SK-N-SH treated with all-trans-retinoic acid at 6 μM for 48 hours (cell line): ENCODE results near the gene OR9A2.
A peak's percentile ranks its signal among the peaks of the same experiment; 100 is the strongest.

ENCODE experiments used
- ATAC-seq: fragments of 200-7000 bp; cut with Tn5 transposase; 3 replicates; pipeline ENCODE4 v1.9.1; 2020; ENCODE audit warnings: mild to moderate bottlenecking, moderate library complexity
- ARNTL ChIP-seq: fragments of 450-650 bp; formaldehyde crosslinking; IDR thresholded peaks from 2 replicates; pipeline ENCODE4 v1.5.0; 2020; ENCODE audit warnings: low read depth, mild to moderate bottlenecking, moderate library complexity, borderline replicate concordance
- BACH2 ChIP-seq: fragments of 250-450 bp; sonication (Bioruptor Pico); IDR thresholded peaks from 2 replicates; pipeline ENCODE4 v1.9.0; 2021; ENCODE audit warnings: mild to moderate bottlenecking, borderline replicate concordance
- CREB5 ChIP-seq: fragments of 250-450 bp; sonication (Bioruptor Pico); IDR thresholded peaks from 2 replicates; pipeline ENCODE4 v1.5.1; 2020; ENCODE audit warnings: low read depth, mild to moderate bottlenecking, moderate library complexity
- CSDC2 ChIP-seq: fragments of 250-450 bp; sonication (Bioruptor Pico); IDR thresholded peaks from 2 replicates; pipeline ENCODE4 v1.5.0; 2020; ENCODE audit warnings: mild to moderate bottlenecking, moderate library complexity
- CSRNP3 ChIP-seq: fragments of 250-450 bp; sonication (Bioruptor Pico); IDR thresholded peaks from 2 replicates; pipeline ENCODE4 v1.5.1; 2021; ENCODE audit warnings: mild to moderate bottlenecking, moderate library complexity
- ESRRG ChIP-seq: fragments of 250-450 bp; sonication (Bioruptor Pico); IDR thresholded peaks from 2 replicates; pipeline ENCODE4 v1.6.1; 2021; ENCODE audit warnings: mild to moderate bottlenecking
- ISL1 ChIP-seq: fragments of 250-450 bp; sonication (Bioruptor Pico); IDR thresholded peaks from 2 replicates; pipeline ENCODE4 v2.1.2; 2022; ENCODE audit warnings: mild to moderate bottlenecking, moderate library complexity
- OSR1 ChIP-seq: fragments of 250-450 bp; sonication (Bioruptor Pico); IDR thresholded peaks from 2 replicates; pipeline ENCODE4 v1.8.0; 2022; ENCODE audit warnings: moderate library complexity, mild to moderate bottlenecking, inconsistent platforms
- POU6F1 ChIP-seq: fragments of 250-450 bp; sonication (Bioruptor Pico); IDR thresholded peaks from 2 replicates; pipeline ENCODE4 v1.8.0; 2021; ENCODE audit warnings: low read depth, mild to moderate bottlenecking, moderate library complexity, borderline replicate concordance
- PPARA ChIP-seq: fragments of 250-450 bp; sonication (Bioruptor Pico); IDR thresholded peaks from 2 replicates; pipeline ENCODE4 v1.5.0; 2020; ENCODE audit warnings: mild to moderate bottlenecking, borderline replicate concordance
- RARB ChIP-seq: fragments of 250-450 bp; sonication (Bioruptor Pico); IDR thresholded peaks from 2 replicates; pipeline ENCODE4 v1.8.0; 2021; ENCODE audit warnings: mild to moderate bottlenecking, moderate library complexity
- SNAI2 ChIP-seq: fragments of 250-450 bp; sonication (Bioruptor Pico); IDR thresholded peaks from 2 replicates; pipeline ENCODE4 v1.5.0; 2020; ENCODE audit warnings: mild to moderate bottlenecking, moderate library complexity
- TOX ChIP-seq: fragments of 250-450 bp; sonication (Bioruptor Pico); IDR thresholded peaks from 2 replicates; pipeline ENCODE4 v1.8.0; 2021; ENCODE audit warnings: mild to moderate bottlenecking, moderate library complexity, borderline replicate concordance
- TSHZ2 ChIP-seq: fragments of 250-450 bp; sonication (Bioruptor Pico); IDR thresholded peaks from 2 replicates; pipeline ENCODE4 v1.5.0; 2020; ENCODE audit warnings: mild to moderate bottlenecking, moderate library complexity
- ZC3H10 ChIP-seq: fragments of 250-450 bp; sonication (Bioruptor Pico); IDR thresholded peaks from 2 replicates; pipeline ENCODE4 v1.5.1; 2021; ENCODE audit warnings: mild to moderate bottlenecking, moderate library complexity
- ZFP3 ChIP-seq: fragments of 250-450 bp; sonication (Bioruptor Pico); IDR thresholded peaks from 2 replicates; pipeline ENCODE4 v1.5.0; 2020; ENCODE audit warnings: mild to moderate bottlenecking, moderate library complexity
- ZFP30 ChIP-seq: fragments of 450-650 bp; formaldehyde crosslinking; IDR thresholded peaks from 2 replicates; pipeline ENCODE4 v1.5.0; 2022; ENCODE audit warnings: mild to moderate bottlenecking, moderate library complexity
- ZNF565 ChIP-seq: fragments of 450-650 bp; formaldehyde crosslinking; conservative IDR thresholded peaks from 2 replicates; pipeline ENCODE4 v1.5.0; 2020; ENCODE audit warnings: low read depth, mild to moderate bottlenecking, moderate library complexity
- ZNF8 ChIP-seq: fragments of 450-650 bp; formaldehyde crosslinking; IDR thresholded peaks from 2 replicates; pipeline ENCODE4 v1.5.0; 2020; ENCODE audit warnings: mild to moderate bottlenecking, moderate library complexity
- TF ChIP-seq, protein P1 (sequence below): fragments of 250-450 bp; sonication (Bioruptor Pico); IDR thresholded peaks from 2 replicates; pipeline ENCODE4 v1.8.0; 2020; ENCODE audit warnings: mild to moderate bottlenecking, moderate library complexity, borderline replicate concordance

Gene OR9A2

GRCh38 chr7:143016996-143017395 lies 9.9 kb downstream of the OR9A2 start:
- no peak for TF ChIP-seq ZNF565 (CRISPR knock-in tag)
- TF ChIP-seq RARB (CRISPR knock-in tag), result no peak
- TF ChIP-seq PPARA (CRISPR knock-in tag), result no peak
- no peak for ATAC-seq

- peak; percentile 7; the same call in 2 of the 3 replicates for ATAC-seq
- TF ChIP-seq RARB (CRISPR knock-in tag) (no peak), CSRNP3 (CRISPR knock-in tag) (no peak), CSDC2 (no peak), TOX (CRISPR knock-in tag) (no peak), ZFP30 (no peak), POU6F1 (CRISPR knock-in tag) (no peak), ARNTL (CRISPR knock-in tag) (no peak), ZFP3 (CRISPR knock-in tag) (no peak), BACH2 (CRISPR knock-in tag) (no peak)
Measured at GRCh38 chr7:143015926-143016490, 10.9 kb downstream of the OR9A2 start.

- no peak for ATAC-seq
- TF ChIP-seq ZFP3 (CRISPR knock-in tag), result no peak
- no peak for TF ChIP-seq PPARA (CRISPR knock-in tag)
- no peak for TF ChIP-seq ZC3H10
- TF ChIP-seq, protein P1, sequence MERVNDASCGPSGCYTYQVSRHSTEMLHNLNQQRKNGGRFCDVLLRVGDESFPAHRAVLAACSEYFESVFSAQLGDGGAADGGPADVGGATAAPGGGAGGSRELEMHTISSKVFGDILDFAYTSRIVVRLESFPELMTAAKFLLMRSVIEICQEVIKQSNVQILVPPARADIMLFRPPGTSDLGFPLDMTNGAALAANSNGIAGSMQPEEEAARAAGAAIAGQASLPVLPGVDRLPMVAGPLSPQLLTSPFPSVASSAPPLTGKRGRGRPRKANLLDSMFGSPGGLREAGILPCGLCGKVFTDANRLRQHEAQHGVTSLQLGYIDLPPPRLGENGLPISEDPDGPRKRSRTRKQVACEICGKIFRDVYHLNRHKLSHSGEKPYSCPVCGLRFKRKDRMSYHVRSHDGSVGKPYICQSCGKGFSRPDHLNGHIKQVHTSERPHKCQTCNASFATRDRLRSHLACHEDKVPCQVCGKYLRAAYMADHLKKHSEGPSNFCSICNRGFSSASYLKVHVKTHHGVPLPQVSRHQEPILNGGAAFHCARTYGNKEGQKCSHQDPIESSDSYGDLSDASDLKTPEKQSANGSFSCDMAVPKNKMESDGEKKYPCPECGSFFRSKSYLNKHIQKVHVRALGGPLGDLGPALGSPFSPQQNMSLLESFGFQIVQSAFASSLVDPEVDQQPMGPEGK, result no peak
- no peak for TF ChIP-seq CSDC2
- no peak for TF ChIP-seq ZNF565 (CRISPR knock-in tag)
- no peak for TF ChIP-seq TSHZ2 (CRISPR knock-in tag)
- TF ChIP-seq ARNTL (CRISPR knock-in tag), result no peak
- TF ChIP-seq SNAI2 (CRISPR knock-in tag), result no peak
- no peak for TF ChIP-seq TOX (CRISPR knock-in tag)
- TF ChIP-seq ESRRG (CRISPR knock-in tag), result no peak
- TF ChIP-seq ISL1 (CRISPR knock-in tag), result no peak
- TF ChIP-seq OSR1, result no peak
- no peak for TF ChIP-seq ZNF8 (CRISPR knock-in tag)
- no peak for TF ChIP-seq BACH2 (CRISPR knock-in tag)
- TF ChIP-seq CREB5 (CRISPR knock-in tag), result no peak
Measured at GRCh38 chr7:143015084-143015483, 11.8 kb downstream of the OR9A2 start.
